HCT116 (cell line): ENCODE results near the gene EIF4E1B.

Experiments
- CEBPB ChIP-seq: IDR thresholded peaks from 2 replicates; pipeline ENCODE4 v1.6.1; 2012; ENCODE audit warnings: low read depth
- ELF1 ChIP-seq: IDR thresholded peaks from 2 replicates; pipeline ENCODE4 v1.6.1; 2012; ENCODE audit warnings: low read depth, borderline replicate concordance
- EZH2phosphoT487 ChIP-seq: fragments of 200-600 bp; IDR thresholded peaks from 2 replicates; pipeline ENCODE4 v1.6.1; 2018; ENCODE audit warnings: antibody characterized with exemption, borderline replicate concordance
- FOSL1 ChIP-seq: IDR thresholded peaks from 2 replicates; pipeline ENCODE4 v1.6.1; 2012; ENCODE audit warnings: low read depth
- MAX ChIP-seq: IDR thresholded peaks from 2 replicates; pipeline ENCODE4 v1.6.1; 2012
- POLR2A ChIP-seq: IDR thresholded peaks from 2 replicates; pipeline ENCODE4 v1.7.0; 2011; ENCODE audit warnings: borderline replicate concordance; ENCODE audit not compliant: insufficient read depth, insufficient read length; ENCODE audit errors: extremely low read depth
- POLR2AphosphoS5 ChIP-seq: IDR thresholded peaks from 2 replicates; pipeline ENCODE4 v1.6.1; 2011; ENCODE audit warnings: mild to moderate bottlenecking, low read depth, low read length, moderate library complexity
- ZBTB33 ChIP-seq: IDR thresholded peaks from 2 replicates; pipeline ENCODE4 v1.6.1; 2011; ENCODE audit warnings: mild to moderate bottlenecking, low read length, moderate library complexity; ENCODE audit not compliant: insufficient replicate concordance; ENCODE audit errors: extremely low read depth
- ZNF274 ChIP-seq: fragments of 200-500 bp; sonication (Bioruptor generic); IDR thresholded peaks from 2 replicates; pipeline ENCODE4 v1.6.1; 2014; ENCODE audit warnings: mild to moderate bottlenecking, low read depth, low read length, inconsistent platforms
- TF ChIP-seq, protein P1 (sequence below), 3 experiments: fragments of 200-600 bp in 1 of 3; sonication (generic) in 1 of 3; IDR thresholded peaks in 2 of 3; conservative IDR thresholded peaks in 1 of 3; 2 replicates each; pipeline ENCODE4 v1.5.1; 2012 to 2017; ENCODE audit warnings: low read depth in 2 of 3, low read length in 2 of 3, antibody characterized with exemption in 1 of 3, borderline replicate concordance in 1 of 3, control low read depth in 1 of 3, mild to moderate bottlenecking in 1 of 3, mixed read lengths in 1 of 3, mixed run types in 1 of 3, moderate library complexity in 1 of 3; ENCODE audit not compliant: insufficient read depth in 1 of 3
- TF ChIP-seq, protein P2 (sequence below): IDR thresholded peaks from 2 replicates; pipeline ENCODE4 v1.6.1; 2012; ENCODE audit warnings: low read depth

- TF ChIP-seq, protein P1, sequence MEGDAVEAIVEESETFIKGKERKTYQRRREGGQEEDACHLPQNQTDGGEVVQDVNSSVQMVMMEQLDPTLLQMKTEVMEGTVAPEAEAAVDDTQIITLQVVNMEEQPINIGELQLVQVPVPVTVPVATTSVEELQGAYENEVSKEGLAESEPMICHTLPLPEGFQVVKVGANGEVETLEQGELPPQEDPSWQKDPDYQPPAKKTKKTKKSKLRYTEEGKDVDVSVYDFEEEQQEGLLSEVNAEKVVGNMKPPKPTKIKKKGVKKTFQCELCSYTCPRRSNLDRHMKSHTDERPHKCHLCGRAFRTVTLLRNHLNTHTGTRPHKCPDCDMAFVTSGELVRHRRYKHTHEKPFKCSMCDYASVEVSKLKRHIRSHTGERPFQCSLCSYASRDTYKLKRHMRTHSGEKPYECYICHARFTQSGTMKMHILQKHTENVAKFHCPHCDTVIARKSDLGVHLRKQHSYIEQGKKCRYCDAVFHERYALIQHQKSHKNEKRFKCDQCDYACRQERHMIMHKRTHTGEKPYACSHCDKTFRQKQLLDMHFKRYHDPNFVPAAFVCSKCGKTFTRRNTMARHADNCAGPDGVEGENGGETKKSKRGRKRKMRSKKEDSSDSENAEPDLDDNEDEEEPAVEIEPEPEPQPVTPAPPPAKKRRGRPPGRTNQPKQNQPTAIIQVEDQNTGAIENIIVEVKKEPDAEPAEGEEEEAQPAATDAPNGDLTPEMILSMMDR (IDR thresholded peaks at IDR 0.05 in 2 of 3, conservative IDR thresholded peaks at IDR 0.05 in 1 of 3; ENCODE audit: borderline replicate concordance in 1 of 3, insufficient read depth in 1 of 3, low read depth in 2 of 3, low read length in 2 of 3) = no peak
- TF ChIP-seq POLR2A (no peak), ZNF274 (no peak), ZBTB33 (no peak), ELF1 (no peak), MAX (no peak), FOSL1 (no peak), EZH2phosphoT487 (no peak), POLR2AphosphoS5 (no peak), CEBPB (no peak)
- TF ChIP-seq, protein P2, sequence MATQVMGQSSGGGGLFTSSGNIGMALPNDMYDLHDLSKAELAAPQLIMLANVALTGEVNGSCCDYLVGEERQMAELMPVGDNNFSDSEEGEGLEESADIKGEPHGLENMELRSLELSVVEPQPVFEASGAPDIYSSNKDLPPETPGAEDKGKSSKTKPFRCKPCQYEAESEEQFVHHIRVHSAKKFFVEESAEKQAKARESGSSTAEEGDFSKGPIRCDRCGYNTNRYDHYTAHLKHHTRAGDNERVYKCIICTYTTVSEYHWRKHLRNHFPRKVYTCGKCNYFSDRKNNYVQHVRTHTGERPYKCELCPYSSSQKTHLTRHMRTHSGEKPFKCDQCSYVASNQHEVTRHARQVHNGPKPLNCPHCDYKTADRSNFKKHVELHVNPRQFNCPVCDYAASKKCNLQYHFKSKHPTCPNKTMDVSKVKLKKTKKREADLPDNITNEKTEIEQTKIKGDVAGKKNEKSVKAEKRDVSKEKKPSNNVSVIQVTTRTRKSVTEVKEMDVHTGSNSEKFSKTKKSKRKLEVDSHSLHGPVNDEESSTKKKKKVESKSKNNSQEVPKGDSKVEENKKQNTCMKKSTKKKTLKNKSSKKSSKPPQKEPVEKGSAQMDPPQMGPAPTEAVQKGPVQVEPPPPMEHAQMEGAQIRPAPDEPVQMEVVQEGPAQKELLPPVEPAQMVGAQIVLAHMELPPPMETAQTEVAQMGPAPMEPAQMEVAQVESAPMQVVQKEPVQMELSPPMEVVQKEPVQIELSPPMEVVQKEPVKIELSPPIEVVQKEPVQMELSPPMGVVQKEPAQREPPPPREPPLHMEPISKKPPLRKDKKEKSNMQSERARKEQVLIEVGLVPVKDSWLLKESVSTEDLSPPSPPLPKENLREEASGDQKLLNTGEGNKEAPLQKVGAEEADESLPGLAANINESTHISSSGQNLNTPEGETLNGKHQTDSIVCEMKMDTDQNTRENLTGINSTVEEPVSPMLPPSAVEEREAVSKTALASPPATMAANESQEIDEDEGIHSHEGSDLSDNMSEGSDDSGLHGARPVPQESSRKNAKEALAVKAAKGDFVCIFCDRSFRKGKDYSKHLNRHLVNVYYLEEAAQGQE = no peak
Measured at GRCh38 chr5:176644878-176645670, 14.6 kb downstream of the EIF4E1B start.
